T1000 (cell line): ENCODE measurements around the gene PRF1.
"Not testable (repeated sequence)": the region's sequence is repeated elsewhere in the genome, so short reads cannot be mapped to it uniquely, and the experiment has no call there.

Experiments
- DNase-seq: peaks from one replicate; lab custom pipeline; 2025; ENCODE audit warnings: mixed read lengths; lab: John Stamatoyannopoulos, UW

PRF1 gene

GRCh38 chr10:70617798-70618568 is 15.4 kb upstream of the PRF1 start:
- DNase-seq: no peak

GRCh38 chr10:70616761-70617160 is 14.2 kb upstream of the PRF1 start:
- no peak for DNase-seq

GRCh38 chr10:70615784-70616522 is 13.4 kb upstream of the PRF1 start:
- no peak for DNase-seq

GRCh38 chr10:70615211-70615610 is 12.7 kb upstream of the PRF1 start:
- DNase-seq: no peak

- not testable (repeated sequence) for DNase-seq
Observed at GRCh38 chr10:70614364-70614763, 11.8 kb upstream of the PRF1 start.

- DNase-seq: no peak
Observed at GRCh38 chr10:70613941-70614340, 11.4 kb upstream of the PRF1 start.

- DNase-seq: no peak
Observed at GRCh38 chr10:70607936-70608335, 5.4 kb upstream of the PRF1 start.

- DNase-seq: no peak
Observed at GRCh38 chr10:70605161-70605560, 2.6 kb upstream of the PRF1 start.

- DNase-seq: no peak
Observed at GRCh38 chr10:70604106-70604505, 1.6 kb upstream of the PRF1 start.

- DNase-seq: no peak
Observed at GRCh38 chr10:70603449-70603801, 884 bp upstream of the PRF1 start.

GRCh38 chr10:70601746-70602145 is 795 bp downstream of the PRF1 start:
- no peak for DNase-seq

- DNase-seq: no peak
Observed at GRCh38 chr10:70600512-70601395, 1.8 kb downstream of the PRF1 start.

- DNase-seq: no peak
Observed at GRCh38 chr10:70599791-70600190, 2.8 kb downstream of the PRF1 start.

GRCh38 chr10:70599319-70599718 is 3.2 kb downstream of the PRF1 start:
- DNase-seq: no peak

- no peak for DNase-seq
Observed at GRCh38 chr10:70598857-70599295, 3.7 kb downstream of the PRF1 start.

GRCh38 chr10:70597856-70598815 is 4.4 kb downstream of the PRF1 start:
- no peak for DNase-seq

GRCh38 chr10:70596860-70597809 is 5.4 kb downstream of the PRF1 start:
- no peak for DNase-seq

GRCh38 chr10:70596110-70596798 is 6.3 kb downstream of the PRF1 start:
- no peak for DNase-seq

- no peak for DNase-seq
Observed at GRCh38 chr10:70595566-70596016, 7.0 kb downstream of the PRF1 start.
